NCI-H748 (cell line): ENCODE results near the gene ENAH.
"Not testable (repeated sequence)": the region's sequence is repeated elsewhere in the genome, so short reads cannot be mapped to it uniquely, and the experiment has no call there.

Source experiments
- DNase-seq: peaks from one replicate; lab custom pipeline; 2025; ENCODE audit not compliant: unreplicated experiment; lab: John Stamatoyannopoulos, UW

The ENAH gene

GRCh38 chr1:225650179-225650578 is 2.7 kb downstream of the ENAH start:
- DNase-seq, result no peak

- DNase-seq, result no peak
Measured at GRCh38 chr1:225645194-225645895, 7.6 kb downstream of the ENAH start.

GRCh38 chr1:225644666-225645065 is 8.3 kb downstream of the ENAH start:
- DNase-seq, result no peak

- no peak for DNase-seq
Measured at GRCh38 chr1:225642177-225642576, 10.7 kb downstream of the ENAH start.

- DNase-seq, result no peak
Measured at GRCh38 chr1:225638853-225639252, 14.1 kb downstream of the ENAH start.

- DNase-seq, result no peak
Measured at GRCh38 chr1:225637651-225638199, 15.2 kb downstream of the ENAH start.

- DNase-seq, result not testable (repeated sequence)
Measured at GRCh38 chr1:225636992-225637391, 15.9 kb downstream of the ENAH start.

GRCh38 chr1:225635649-225636048 is 17.3 kb downstream of the ENAH start:
- DNase-seq, result no peak

GRCh38 chr1:225632836-225633235 is 20.1 kb downstream of the ENAH start:
- DNase-seq, result not testable (repeated sequence)

GRCh38 chr1:225631021-225631663 is 21.8 kb downstream of the ENAH start:
- peak; percentile 1 for DNase-seq

GRCh38 chr1:225629483-225629882 is 23.4 kb downstream of the ENAH start:
- DNase-seq, result no peak

GRCh38 chr1:225628794-225629193 is 24.1 kb downstream of the ENAH start:
- not testable (repeated sequence) for DNase-seq

GRCh38 chr1:225627304-225627947 is 25.5 kb downstream of the ENAH start:
- DNase-seq, result no peak

- no peak for DNase-seq
Measured at GRCh38 chr1:225626698-225627097, 26.2 kb downstream of the ENAH start.

GRCh38 chr1:225617956-225618355 is 35.0 kb downstream of the ENAH start:
- DNase-seq, result no peak

GRCh38 chr1:225617479-225617878 is 35.4 kb downstream of the ENAH start:
- no peak for DNase-seq

- DNase-seq, result not testable (repeated sequence)
Measured at GRCh38 chr1:225615403-225615790, 37.5 kb downstream of the ENAH start.

- no peak for DNase-seq
Measured at GRCh38 chr1:225613006-225613405, 39.9 kb downstream of the ENAH start.

GRCh38 chr1:225612287-225612686 is 40.6 kb downstream of the ENAH start:
- no peak for DNase-seq

- DNase-seq, result no peak
Measured at GRCh38 chr1:225611537-225612223, 41.2 kb downstream of the ENAH start.

GRCh38 chr1:225610539-225610938 is 42.4 kb downstream of the ENAH start:
- no peak for DNase-seq
